ENCODE measurements around the gene MGAT5. TPM values are rescaled to one million over a fixed set of nuclear protein-coding genes. Genes with fewer than 3 reads are reported as not detected.

MGAT5 gene
- total RNA-seq, 6 experiments from 2014 or later = 4.5 to 16.0 (median 10.0) TPM

DNA sequence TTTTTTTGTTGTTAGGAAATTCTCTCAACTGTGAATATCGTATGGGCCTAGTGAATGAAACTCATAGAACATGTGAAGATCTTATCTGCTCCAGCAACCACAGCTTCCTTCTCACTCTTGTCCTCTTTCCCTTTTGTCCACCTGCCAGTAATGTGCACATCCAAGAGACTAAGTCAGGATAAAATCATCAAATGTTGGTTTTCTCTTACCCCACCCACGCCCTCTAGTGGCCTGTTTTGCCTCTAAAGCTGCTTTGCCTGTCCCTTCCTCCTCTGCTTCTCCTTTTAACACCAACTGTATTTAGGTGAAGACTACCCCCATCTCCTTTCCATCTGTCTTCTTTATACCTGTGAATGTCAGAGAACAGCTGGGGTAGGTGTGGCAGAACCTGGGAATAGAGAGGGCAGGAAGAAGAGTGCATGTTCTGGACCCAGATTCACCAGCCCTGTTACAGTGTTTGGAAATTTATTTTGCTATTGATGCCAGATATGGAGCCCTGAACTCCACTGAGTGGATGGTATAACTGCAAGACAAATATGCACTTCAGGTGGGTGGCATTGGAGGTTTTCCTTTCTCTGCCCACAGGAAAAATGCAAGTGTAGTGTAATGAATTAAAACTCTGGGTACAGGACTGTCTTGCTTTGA is 8.4 kb upstream of the MGAT5 start:
- H3K27ac ChIP-seq = no peak overlapping the region
- intact Hi-C loops (cut with DNase I) = no loop called here

DNA sequence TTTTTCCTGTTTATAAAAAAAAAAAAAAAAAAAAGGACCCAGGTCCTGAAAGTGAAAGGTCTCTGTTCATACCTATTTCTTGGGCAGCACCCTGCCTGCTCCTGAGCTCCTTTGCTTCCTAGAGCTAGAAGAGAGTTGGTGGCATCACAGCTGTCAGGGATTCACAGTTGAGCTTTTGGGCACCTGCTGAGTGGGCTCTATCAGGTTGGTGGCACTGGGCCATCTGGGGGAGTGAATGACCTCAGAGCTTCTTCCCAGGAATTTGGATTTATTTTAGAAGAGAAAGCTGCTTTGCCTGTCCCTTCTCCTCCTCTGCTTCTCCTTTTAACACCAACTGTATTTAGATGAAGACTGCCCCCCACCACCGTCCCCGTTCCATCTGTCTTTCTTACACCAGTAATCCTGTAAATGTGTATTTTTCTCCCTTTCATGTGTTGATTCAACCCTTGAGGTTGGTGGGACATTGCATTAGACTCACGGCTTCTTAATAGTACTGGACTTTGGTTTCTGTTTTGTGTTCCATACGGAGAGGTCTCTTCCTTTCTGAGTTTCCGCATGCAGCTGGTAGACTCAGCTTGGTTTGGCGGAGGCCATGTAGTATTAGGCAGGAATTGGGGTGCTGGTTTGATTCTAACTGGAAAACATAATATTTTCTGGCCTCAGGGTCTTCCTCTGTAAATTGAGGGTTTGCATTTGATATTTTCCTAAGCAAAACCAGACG is 7.6 kb upstream of the MGAT5 start:
- intact Hi-C loops (cut with DNase I) = no loop called here
- H3K4me1 ChIP-seq = no peaks in the 10 kb centered on the region
- ATAC-seq = peak in 2 of 4 donors; percentile 37 to 45
- no peak for DNase-seq
- H3K27me3 ChIP-seq = no peaks in the 10 kb centered on the region
- TF ChIP-seq, protein P1, sequence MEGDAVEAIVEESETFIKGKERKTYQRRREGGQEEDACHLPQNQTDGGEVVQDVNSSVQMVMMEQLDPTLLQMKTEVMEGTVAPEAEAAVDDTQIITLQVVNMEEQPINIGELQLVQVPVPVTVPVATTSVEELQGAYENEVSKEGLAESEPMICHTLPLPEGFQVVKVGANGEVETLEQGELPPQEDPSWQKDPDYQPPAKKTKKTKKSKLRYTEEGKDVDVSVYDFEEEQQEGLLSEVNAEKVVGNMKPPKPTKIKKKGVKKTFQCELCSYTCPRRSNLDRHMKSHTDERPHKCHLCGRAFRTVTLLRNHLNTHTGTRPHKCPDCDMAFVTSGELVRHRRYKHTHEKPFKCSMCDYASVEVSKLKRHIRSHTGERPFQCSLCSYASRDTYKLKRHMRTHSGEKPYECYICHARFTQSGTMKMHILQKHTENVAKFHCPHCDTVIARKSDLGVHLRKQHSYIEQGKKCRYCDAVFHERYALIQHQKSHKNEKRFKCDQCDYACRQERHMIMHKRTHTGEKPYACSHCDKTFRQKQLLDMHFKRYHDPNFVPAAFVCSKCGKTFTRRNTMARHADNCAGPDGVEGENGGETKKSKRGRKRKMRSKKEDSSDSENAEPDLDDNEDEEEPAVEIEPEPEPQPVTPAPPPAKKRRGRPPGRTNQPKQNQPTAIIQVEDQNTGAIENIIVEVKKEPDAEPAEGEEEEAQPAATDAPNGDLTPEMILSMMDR (IDR thresholded peaks at IDR 0.05) = no peak
- no peak for TF ChIP-seq POLR2A (IDR thresholded peaks at IDR 0.05)
- no peaks in the 10 kb centered on the region for H3K9me3 ChIP-seq
- H3K36me3 ChIP-seq = no peaks in the 10 kb centered on the region
- 47% methylated on average over 7 of the region's 7 CpGs for WGBS (ENCODE audit: insufficient coverage, low coverage, low lambda C conversion rate, missing lambda C conversion rate)
- H3K4me3 ChIP-seq = no peak overlapping the region
- no peak overlapping the region for H3K27ac ChIP-seq

More for the DNA sequence above, 8.4 kb upstream of the MGAT5 start:
- Histone ChIP-seq H3K4me1 (no peaks in the 10 kb centered on the region), H3K36me3 (no peaks in the 10 kb centered on the region), H3K9me3 (no peaks in the 10 kb centered on the region), H3K27me3 (no peaks in the 10 kb centered on the region), H3K4me3 (no peak overlapping the region)
- DNase-seq = peak; percentile 72 to 77 (median 73)
- ATAC-seq = peak; percentile 88 to 91 (median 90)
- 25% methylated on average over 2 of the region's 2 CpGs for WGBS (ENCODE audit: insufficient coverage, low coverage, low lambda C conversion rate, missing lambda C conversion rate)
- TF ChIP-seq, protein P1 (IDR thresholded peaks at IDR 0.05) = peak; percentile 75 to 85 (median 78)
- TF ChIP-seq POLR2A (IDR thresholded peaks at IDR 0.05) = no peak

DNA sequence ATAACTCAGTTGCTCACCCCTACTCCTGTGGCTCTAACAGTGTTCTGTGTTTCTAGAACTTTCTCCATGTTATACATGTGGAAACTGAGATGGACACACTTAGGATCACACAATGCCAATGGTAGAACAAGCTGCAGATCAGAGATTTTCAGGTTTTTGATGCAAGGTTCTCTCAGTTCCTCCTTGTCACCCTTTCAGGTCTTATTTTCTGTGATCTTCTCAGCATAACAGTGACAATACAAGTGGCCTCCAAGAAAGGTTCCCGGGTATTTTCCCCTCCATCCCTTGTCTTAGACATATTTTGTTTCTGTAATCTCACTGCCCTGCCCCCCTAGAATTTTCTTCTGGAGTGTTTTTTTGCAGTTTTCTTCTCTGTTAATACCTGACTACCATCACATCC is 6.2 kb upstream of the MGAT5 start:
- TF ChIP-seq, protein P1 (IDR thresholded peaks at IDR 0.05) = no peak
- TF ChIP-seq POLR2A (IDR thresholded peaks at IDR 0.05) = no peak
- H3K9me3 ChIP-seq = no peaks in the 10 kb centered on the region
- ATAC-seq = no peak
- intact Hi-C loops (cut with DNase I) = no loop called here
- no peaks in the 10 kb centered on the region for H3K4me1 ChIP-seq
- no peak overlapping the region for H3K27ac ChIP-seq
- H3K27me3 ChIP-seq = no peaks in the 10 kb centered on the region
- H3K36me3 ChIP-seq = no peaks in the 10 kb centered on the region
- H3K4me3 ChIP-seq = no peak overlapping the region
- DNase-seq = no peak
- WGBS (ENCODE audit: insufficient coverage, low coverage, low lambda C conversion rate, missing lambda C conversion rate) = 43% methylated on average over 1 of the region's 1 CpG

DNA sequence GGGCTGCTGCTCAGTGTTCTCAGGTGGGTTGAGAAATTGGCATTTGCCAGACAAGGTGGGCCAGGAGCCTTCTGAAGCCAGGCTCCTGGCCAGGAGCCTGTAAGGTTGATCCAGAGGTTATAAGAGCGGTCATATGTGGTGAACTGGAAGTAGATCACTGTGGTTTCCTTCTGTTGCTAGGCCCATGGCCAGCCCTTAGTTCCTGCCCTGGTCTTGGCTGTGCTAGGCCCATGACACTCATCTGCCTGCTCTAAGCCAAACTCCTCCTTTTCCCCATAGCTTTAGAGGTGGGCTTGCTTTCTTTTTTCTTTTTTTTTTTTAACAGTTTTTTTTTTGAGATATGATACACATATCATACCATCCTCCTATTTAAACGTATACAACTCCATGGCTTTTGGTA is 5.0 kb upstream of the MGAT5 start:
- TF ChIP-seq, protein P1 (IDR thresholded peaks at IDR 0.05) = no peak
- TF ChIP-seq POLR2A (IDR thresholded peaks at IDR 0.05) = no peak
- no peaks in the 10 kb centered on the region for H3K9me3 ChIP-seq
- H3K27me3 ChIP-seq = no peaks in the 10 kb centered on the region
- DNase-seq (no peak), ATAC-seq (no peak)
- H3K4me3 ChIP-seq = no peak overlapping the region
- H3K27ac ChIP-seq = no peak overlapping the region
- 89% methylated on average over 1 of the region's 2 CpGs for WGBS (ENCODE audit: insufficient coverage, low coverage, low lambda C conversion rate, missing lambda C conversion rate)
- intact Hi-C loops (cut with DNase I) = no loop called here
- H3K36me3 ChIP-seq = no peaks in the 10 kb centered on the region
- H3K4me1 ChIP-seq = peaks cover 0 to 5% (median 0%) of the 10 kb centered on the region in 4 donors
